ENCODE measurements around the gene SYT13. TPM values are rescaled to one million over a fixed set of nuclear protein-coding genes. Genes with fewer than 3 reads are reported as not detected.

The SYT13 gene
- total RNA-seq, 3 donors from 2014 or later = 7.5 to 28.6 (median 22.7) TPM

- intact Hi-C loops (cut with DNase I, micrococcal nuclease) = no loop called here
- Histone ChIP-seq H3K9me3 (peaks cover 8% of the 10 kb centered on the region), H3K4me1 (ENCODE audit: low read depth) (no peaks in the 10 kb centered on the region), H3K36me3 (ENCODE audit: low read depth) (no peaks in the 10 kb centered on the region), H3K4me3 (no peak overlapping the region)
- ATAC-seq = no peak
- no peak for TF ChIP-seq CTCF (IDR thresholded peaks at IDR 0.05)
- no peak for DNase-seq
These were observed 37.6 kb upstream of the SYT13 start for GRCh38 chr11:45323601-45324249.

- no peak for TF ChIP-seq CTCF (IDR thresholded peaks at IDR 0.05)
- intact Hi-C loops (cut with DNase I, micrococcal nuclease) = no loop called here
- Histone ChIP-seq H3K9me3 (peaks cover 8% of the 10 kb centered on the region), H3K4me1 (ENCODE audit: low read depth) (no peaks in the 10 kb centered on the region), H3K36me3 (ENCODE audit: low read depth) (no peaks in the 10 kb centered on the region), H3K4me3 (no peak overlapping the region)
- no peak for ATAC-seq
- no peak for DNase-seq
These were observed 36.9 kb upstream of the SYT13 start for GRCh38 chr11:45322891-45323600.

- TF ChIP-seq CTCF (IDR thresholded peaks at IDR 0.05) = no peak
- H3K36me3 ChIP-seq (ENCODE audit: low read depth) = no peaks in the 10 kb centered on the region
- no peak for ATAC-seq
- intact Hi-C loops (cut with DNase I, micrococcal nuclease) = no loop called here
- H3K4me3 ChIP-seq = no peak overlapping the region
- H3K4me1 ChIP-seq (ENCODE audit: low read depth) = no peaks in the 10 kb centered on the region
- peaks cover 4% of the 10 kb centered on the region for H3K9me3 ChIP-seq
- no peak for DNase-seq
These were observed 36.1 kb upstream of the SYT13 start for GRCh38 chr11:45322111-45322705.

- no peaks in the 10 kb centered on the region for H3K4me1 ChIP-seq (ENCODE audit: low read depth)
- no peak for TF ChIP-seq CTCF (IDR thresholded peaks at IDR 0.05)
- intact Hi-C loops (cut with DNase I, micrococcal nuclease) = no loop called here
- DNase-seq = no peak
- no peaks in the 10 kb centered on the region for H3K36me3 ChIP-seq (ENCODE audit: low read depth)
- H3K4me3 ChIP-seq = no peak overlapping the region
- no peak for ATAC-seq
- H3K9me3 ChIP-seq = no peaks in the 10 kb centered on the region
These were observed 35.5 kb upstream of the SYT13 start for GRCh38 chr11:45321669-45322068.

GRCh38 chr11:45321031-45321595 lies 35.0 kb upstream of the SYT13 start:
- intact Hi-C loops (cut with DNase I, micrococcal nuclease) = no loop called here
- no peak for TF ChIP-seq CTCF (IDR thresholded peaks at IDR 0.05)
- Histone ChIP-seq H3K4me3 (no peak overlapping the region), H3K36me3 (ENCODE audit: low read depth) (no peaks in the 10 kb centered on the region), H3K4me1 (ENCODE audit: low read depth) (no peaks in the 10 kb centered on the region), H3K9me3 (no peaks in the 10 kb centered on the region)
- no peak for DNase-seq
- no peak for ATAC-seq

All from mucosa of descending colon (tissue), 3 donors.